ENCODE measurements around the gene BTBD1. TPM values are rescaled to one million over a fixed set of nuclear protein-coding genes. Genes with fewer than 3 reads are reported as not detected.

BTBD1 gene
- total RNA-seq, 1 experiment from 2014 or later, result 80.0 TPM

- H3K4me2 ChIP-seq (ENCODE audit: low read length), result no peak overlapping the region
- H3K4me3 ChIP-seq (replicated peaks in 1 of 2; ENCODE audit: low read depth in 1 of 2, low read length in 2 of 2), result no peak overlapping the region
- H3K9me2 ChIP-seq (ENCODE audit: insufficient read depth), result no peaks in the 10 kb centered on the region
- no peaks in the 10 kb centered on the region for H3K9me3 ChIP-seq (ENCODE audit: control insufficient read depth in 1 of 2, insufficient read depth in 1 of 2, low read depth in 1 of 2, low read length in 2 of 2)
- H2AFZ ChIP-seq (ENCODE audit: low read depth, low read length, poor library complexity, severe bottlenecking), result no peak overlapping the region
- H3K27me3 ChIP-seq (ENCODE audit: insufficient read depth, low read length), result no peaks in the 10 kb centered on the region
- CTCF ChIA-PET, result no interaction called here
- H3K4me1 ChIP-seq (ENCODE audit: control insufficient read depth in 1 of 2, insufficient read depth in 2 of 2, low read length in 2 of 2), result peaks cover 9 to 18% of the 10 kb centered on the region in 2 experiments; a peak in 3 of 4 replicates
- H3K79me2 ChIP-seq (ENCODE audit: insufficient read depth, low read length), result peaks cover 92% of the 10 kb centered on the region
- DNase-seq (ENCODE audit: low read depth, low spot score) (no peak), ATAC-seq (no peak)
- RAD21 ChIA-PET (ENCODE audit: low non-redundant PET in 1 of 2, low total read pairs in 2 of 2, uncharacterized antibody in 2 of 2, unreplicated experiment in 2 of 2), result no interaction called here
- peaks cover 2 to 20% of the 10 kb centered on the region in 2 experiments; a peak in 2 of 4 replicates for H3K36me3 ChIP-seq (ENCODE audit: control insufficient read depth in 1 of 2, insufficient read depth in 2 of 2, low read length in 2 of 2)
- peaks cover 17% of the 10 kb centered on the region; the same call in 1 of the 2 replicates for H4K20me1 ChIP-seq (ENCODE audit: insufficient read depth)
- H3K9ac ChIP-seq (ENCODE audit: low read length), result no peak overlapping the region
- TF ChIP-seq EGR1 (IDR thresholded peaks at IDR 0.05; ENCODE audit: low read depth), result no peak
- no peak for TF ChIP-seq TCF7L2 (IDR thresholded peaks at IDR 0.05; ENCODE audit: borderline replicate concordance, extremely low read depth, insufficient read depth, insufficient read length)
- no peak for TF ChIP-seq REST (IDR thresholded peaks at IDR 0.05; ENCODE audit: low read depth)
- no peak for TF ChIP-seq SRF (IDR thresholded peaks at IDR 0.05; ENCODE audit: low read depth)
- TF ChIP-seq ZNF274 (IDR thresholded peaks at IDR 0.05; ENCODE audit: low read depth, low read length), result no peak
- no peak for TF ChIP-seq SP1 (IDR thresholded peaks at IDR 0.05; ENCODE audit: low read depth)
- H3K27ac ChIP-seq (ENCODE audit: low read depth, low read length), result no peak overlapping the region
- no TSS peak for BruUV-seq (replicated peaks)
- POLR2A ChIA-PET, result no interaction called here
- intact Hi-C loops (cut with micrococcal nuclease), result loop anchor here (5.0 kb wide), 1 partner anchor 315 kb away; no protein-coding TSS in a partner anchor
Observed at GRCh38 chr15:83062768-83063180, 4.3 kb downstream of the BTBD1 start.

All from HCT116 (cell line).